ENCODE data around the gene PRKCB. TPM values are rescaled to one million over a fixed set of nuclear protein-coding genes. Genes with fewer than 3 reads are reported as not detected.

Gene PRKCB
- total and polyA plus RNA-seq, 9 donors = 1.2 to 4.5 (median 1.6) TPM

GRCh38 chr16:23862556-23862955, 26.8 kb downstream of the PRKCB start:
- Histone ChIP-seq H3K27me3 (ENCODE audit: control insufficient read depth, insufficient read depth, low read length) (no peaks in the 10 kb centered on the region), H3K4me1 (ENCODE audit: control insufficient read depth, insufficient read depth, low read length) (no peaks in the 10 kb centered on the region), H3K36me3 (ENCODE audit: control insufficient read depth, insufficient read depth, low read length) (no peaks in the 10 kb centered on the region), H3K9me3 (replicated peaks; ENCODE audit: control insufficient read depth, low read depth, low read length) (no peaks in the 10 kb centered on the region), H3K27ac (ENCODE audit: low read length) (no peak overlapping the region), H3K4me3 (ENCODE audit: low read length) (no peak overlapping the region)
- WGBS (ENCODE audit: insufficient coverage) = no CpG with 5 or more reads among the region's 6 CpGs
- no peak for DNase-seq

- Histone ChIP-seq H3K27ac (ENCODE audit: low read length) (peak overlapping the region; percentile 13), H3K36me3 (ENCODE audit: control insufficient read depth, insufficient read depth, low read length) (no peaks in the 10 kb centered on the region), H3K27me3 (ENCODE audit: control insufficient read depth, insufficient read depth, low read length) (no peaks in the 10 kb centered on the region), H3K9me3 (replicated peaks; ENCODE audit: control insufficient read depth, low read depth, low read length) (no peaks in the 10 kb centered on the region), H3K4me1 (ENCODE audit: control insufficient read depth, insufficient read depth, low read length) (no peaks in the 10 kb centered on the region), H3K4me3 (ENCODE audit: low read length) (no peak overlapping the region)
- peak; percentile 54 for DNase-seq
- 55% methylated on average over 8 of the region's 12 CpGs for WGBS (ENCODE audit: insufficient coverage)
Observed at GRCh38 chr16:23863511-23864422, 28.0 kb downstream of the PRKCB start.

GRCh38 chr16:23865853-23866252, 30.1 kb downstream of the PRKCB start:
- Histone ChIP-seq H3K4me1 (ENCODE audit: control insufficient read depth, insufficient read depth, low read length) (no peaks in the 10 kb centered on the region), H3K9me3 (replicated peaks; ENCODE audit: control insufficient read depth, low read depth, low read length) (no peaks in the 10 kb centered on the region), H3K4me3 (ENCODE audit: low read length) (no peak overlapping the region), H3K27ac (ENCODE audit: low read length) (no peak overlapping the region), H3K36me3 (ENCODE audit: control insufficient read depth, insufficient read depth, low read length) (no peaks in the 10 kb centered on the region), H3K27me3 (ENCODE audit: control insufficient read depth, insufficient read depth, low read length) (no peaks in the 10 kb centered on the region)
- WGBS (ENCODE audit: insufficient coverage) = 0% methylated on average over 1 of the region's 2 CpGs
- DNase-seq = no peak

- Histone ChIP-seq H3K27me3 (ENCODE audit: control insufficient read depth, insufficient read depth, low read length) (no peaks in the 10 kb centered on the region), H3K4me1 (ENCODE audit: control insufficient read depth, insufficient read depth, low read length) (no peaks in the 10 kb centered on the region), H3K9me3 (replicated peaks; ENCODE audit: control insufficient read depth, low read depth, low read length) (no peaks in the 10 kb centered on the region), H3K27ac (ENCODE audit: low read length) (no peak overlapping the region), H3K4me3 (ENCODE audit: low read length) (no peak overlapping the region), H3K36me3 (ENCODE audit: control insufficient read depth, insufficient read depth, low read length) (no peaks in the 10 kb centered on the region)
- DNase-seq = no peak
- 80% methylated on average over 1 of the region's 4 CpGs for WGBS (ENCODE audit: insufficient coverage)
Observed at GRCh38 chr16:23866621-23867020, 30.8 kb downstream of the PRKCB start.

GRCh38 chr16:23867566-23867965, 31.8 kb downstream of the PRKCB start:
- no peaks in the 10 kb centered on the region for H3K9me3 ChIP-seq (replicated peaks; ENCODE audit: control insufficient read depth, low read depth, low read length)
- no peak for DNase-seq
- H3K36me3 ChIP-seq (ENCODE audit: control insufficient read depth, insufficient read depth, low read length) = no peaks in the 10 kb centered on the region
- H3K4me1 ChIP-seq (ENCODE audit: control insufficient read depth, insufficient read depth, low read length) = no peaks in the 10 kb centered on the region
- no peak overlapping the region for H3K27ac ChIP-seq (ENCODE audit: low read length)
- no CpG with 5 or more reads among the region's 2 CpGs for WGBS (ENCODE audit: insufficient coverage)
- H3K27me3 ChIP-seq (ENCODE audit: control insufficient read depth, insufficient read depth, low read length) = no peaks in the 10 kb centered on the region
- no peak overlapping the region for H3K4me3 ChIP-seq (ENCODE audit: low read length)

GRCh38 chr16:23868136-23868535, 32.4 kb downstream of the PRKCB start:
- H3K4me1 ChIP-seq (ENCODE audit: control insufficient read depth, insufficient read depth, low read length) = no peaks in the 10 kb centered on the region

GRCh38 chr16:23869052-23869451, 33.3 kb downstream of the PRKCB start:
- Histone ChIP-seq H3K27me3 (ENCODE audit: control insufficient read depth, insufficient read depth, low read length) (no peaks in the 10 kb centered on the region), H3K27ac (ENCODE audit: low read length) (no peak overlapping the region), H3K4me1 (ENCODE audit: control insufficient read depth, insufficient read depth, low read length) (no peaks in the 10 kb centered on the region), H3K36me3 (ENCODE audit: control insufficient read depth, insufficient read depth, low read length) (no peaks in the 10 kb centered on the region), H3K4me3 (ENCODE audit: low read length) (no peak overlapping the region), H3K9me3 (replicated peaks; ENCODE audit: control insufficient read depth, low read depth, low read length) (no peaks in the 10 kb centered on the region)
- no CpG with 5 or more reads among the region's 5 CpGs for WGBS (ENCODE audit: insufficient coverage)
- no peak for DNase-seq

More at GRCh38 chr16:23868136-23868535, 32.4 kb downstream of the PRKCB start:
- whole genome bisulfite sequencing (ENCODE audit: insufficient coverage) = 20% methylated on average over 1 of the region's 1 CpG
- Histone ChIP-seq H3K27ac (ENCODE audit: low read length) (no peak overlapping the region), H3K36me3 (ENCODE audit: control insufficient read depth, insufficient read depth, low read length) (no peaks in the 10 kb centered on the region), H3K9me3 (replicated peaks; ENCODE audit: control insufficient read depth, low read depth, low read length) (no peaks in the 10 kb centered on the region), H3K4me3 (ENCODE audit: low read length) (no peak overlapping the region), H3K27me3 (ENCODE audit: control insufficient read depth, insufficient read depth, low read length) (no peaks in the 10 kb centered on the region)
- peak; percentile 7 for DNase-seq

- H3K4me1 ChIP-seq (ENCODE audit: control insufficient read depth, insufficient read depth, low read length) = no peaks in the 10 kb centered on the region
- no peak overlapping the region for H3K27ac ChIP-seq (ENCODE audit: low read length)
- no peak overlapping the region for H3K4me3 ChIP-seq (ENCODE audit: low read length)
- peak; percentile 19 for DNase-seq
- 83% methylated on average over 1 of the region's 3 CpGs for WGBS (ENCODE audit: insufficient coverage)
- H3K36me3 ChIP-seq (ENCODE audit: control insufficient read depth, insufficient read depth, low read length) = no peaks in the 10 kb centered on the region
- H3K27me3 ChIP-seq (ENCODE audit: control insufficient read depth, insufficient read depth, low read length) = no peaks in the 10 kb centered on the region
- H3K9me3 ChIP-seq (replicated peaks; ENCODE audit: control insufficient read depth, low read depth, low read length) = no peaks in the 10 kb centered on the region
Observed at GRCh38 chr16:23871924-23872323, 36.1 kb downstream of the PRKCB start.

- Histone ChIP-seq H3K4me3 (ENCODE audit: low read length) (no peak overlapping the region), H3K9me3 (replicated peaks; ENCODE audit: control insufficient read depth, low read depth, low read length) (no peaks in the 10 kb centered on the region), H3K27me3 (ENCODE audit: control insufficient read depth, insufficient read depth, low read length) (no peaks in the 10 kb centered on the region), H3K27ac (ENCODE audit: low read length) (no peak overlapping the region), H3K4me1 (ENCODE audit: control insufficient read depth, insufficient read depth, low read length) (no peaks in the 10 kb centered on the region), H3K36me3 (ENCODE audit: control insufficient read depth, insufficient read depth, low read length) (no peaks in the 10 kb centered on the region)
- no CpG with 5 or more reads among the region's 5 CpGs for WGBS (ENCODE audit: insufficient coverage)
- DNase-seq = no peak
Observed at GRCh38 chr16:23874613-23875294, 39.0 kb downstream of the PRKCB start.

GRCh38 chr16:23876256-23876896, 40.6 kb downstream of the PRKCB start:
- Histone ChIP-seq H3K4me3 (ENCODE audit: low read length) (no peak overlapping the region), H3K27ac (ENCODE audit: low read length) (no peak overlapping the region), H3K4me1 (ENCODE audit: control insufficient read depth, insufficient read depth, low read length) (no peaks in the 10 kb centered on the region), H3K9me3 (replicated peaks; ENCODE audit: control insufficient read depth, low read depth, low read length) (no peaks in the 10 kb centered on the region), H3K27me3 (ENCODE audit: control insufficient read depth, insufficient read depth, low read length) (no peaks in the 10 kb centered on the region), H3K36me3 (ENCODE audit: control insufficient read depth, insufficient read depth, low read length) (no peaks in the 10 kb centered on the region)
- DNase-seq = no peak
- WGBS (ENCODE audit: insufficient coverage) = no CpG with 5 or more reads among the region's 6 CpGs

All from muscle of leg (tissue), 11 donors.